ENCODE data around the gene SLC35E1. TPM values are rescaled to one million over a fixed set of nuclear protein-coding genes. Genes with fewer than 3 reads are reported as not detected.

Gene SLC35E1
- 24.7 and 26.1 TPM in 2 replicates for total RNA-seq

- DNase-seq (ENCODE audit: low read depth) (peak; percentile 84), FAIRE-seq (no peak)
- H3K4me3 ChIP-seq (ENCODE audit: low read depth, low read length): peak within 1 kb of the TSS; percentile 52
- no peaks in the 10 kb centered on the region for H3K27me3 ChIP-seq (ENCODE audit: control insufficient read depth, insufficient read depth, low read length)
- TF ChIP-seq CTCF (IDR thresholded peaks at IDR 0.05; ENCODE audit: insufficient read depth, low read length, severe bottlenecking): no peak
- peaks cover 16% of the 10 kb centered on the region for H3K36me3 ChIP-seq (ENCODE audit: control insufficient read depth, insufficient read depth, low read length)
These were observed at the start of gene SLC35E1 for GRCh38 chr19:16572332-16573211. Gene SLC35E1 (minus strand): TSS chr19:16572415. CDS start chr19:16572364, 51 bp downstream.

- peaks cover 3% of the 10 kb centered on the region for H3K36me3 ChIP-seq (ENCODE audit: control insufficient read depth, insufficient read depth, low read length)
- H3K4me3 ChIP-seq (ENCODE audit: low read depth, low read length): no peak overlapping the region
- no peak for DNase-seq (ENCODE audit: low read depth)
- no peak for TF ChIP-seq CTCF (IDR thresholded peaks at IDR 0.05; ENCODE audit: insufficient read depth, low read length, severe bottlenecking)
- FAIRE-seq: no peak
- H3K27me3 ChIP-seq (ENCODE audit: control insufficient read depth, insufficient read depth, low read length): no peaks in the 10 kb centered on the region
These were observed 49.1 kb upstream of the SLC35E1 start for GRCh38 chr19:16621165-16621800.

GRCh38 chr19:16620584-16620983 is 48.4 kb upstream of the SLC35E1 start:
- Histone ChIP-seq H3K27me3 (ENCODE audit: control insufficient read depth, insufficient read depth, low read length) (no peaks in the 10 kb centered on the region), H3K36me3 (ENCODE audit: control insufficient read depth, insufficient read depth, low read length) (peaks cover 3% of the 10 kb centered on the region), H3K4me3 (ENCODE audit: low read depth, low read length) (no peak overlapping the region)
- TF ChIP-seq CTCF (IDR thresholded peaks at IDR 0.05; ENCODE audit: insufficient read depth, low read length, severe bottlenecking): no peak
- FAIRE-seq: no peak
- DNase-seq (ENCODE audit: low read depth): no peak

GRCh38 chr19:16620018-16620417 is 47.8 kb upstream of the SLC35E1 start:
- no peak for FAIRE-seq
- TF ChIP-seq CTCF (IDR thresholded peaks at IDR 0.05; ENCODE audit: insufficient read depth, low read length, severe bottlenecking): no peak
- no peak for DNase-seq (ENCODE audit: low read depth)
- Histone ChIP-seq H3K4me3 (ENCODE audit: low read depth, low read length) (no peak overlapping the region), H3K27me3 (ENCODE audit: control insufficient read depth, insufficient read depth, low read length) (no peaks in the 10 kb centered on the region), H3K36me3 (ENCODE audit: control insufficient read depth, insufficient read depth, low read length) (peaks cover 3% of the 10 kb centered on the region)

- H3K27me3 ChIP-seq (ENCODE audit: control insufficient read depth, insufficient read depth, low read length): no peaks in the 10 kb centered on the region
- no peak for FAIRE-seq
- DNase-seq (ENCODE audit: low read depth): no peak
- H3K4me3 ChIP-seq (ENCODE audit: low read depth, low read length): no peak overlapping the region
- no peak for TF ChIP-seq CTCF (IDR thresholded peaks at IDR 0.05; ENCODE audit: insufficient read depth, low read length, severe bottlenecking)
- peaks cover 3% of the 10 kb centered on the region for H3K36me3 ChIP-seq (ENCODE audit: control insufficient read depth, insufficient read depth, low read length)
These were observed 47.2 kb upstream of the SLC35E1 start for GRCh38 chr19:16619457-16619856.

Data from bronchial epithelial cell (primary cell).